ENCODE data around the gene AKAP12.
"Not testable (repeated sequence)": the region's sequence is repeated elsewhere in the genome, so short reads cannot be mapped to it uniquely, and the experiment has no call there.

The AKAP12 gene

DNA sequence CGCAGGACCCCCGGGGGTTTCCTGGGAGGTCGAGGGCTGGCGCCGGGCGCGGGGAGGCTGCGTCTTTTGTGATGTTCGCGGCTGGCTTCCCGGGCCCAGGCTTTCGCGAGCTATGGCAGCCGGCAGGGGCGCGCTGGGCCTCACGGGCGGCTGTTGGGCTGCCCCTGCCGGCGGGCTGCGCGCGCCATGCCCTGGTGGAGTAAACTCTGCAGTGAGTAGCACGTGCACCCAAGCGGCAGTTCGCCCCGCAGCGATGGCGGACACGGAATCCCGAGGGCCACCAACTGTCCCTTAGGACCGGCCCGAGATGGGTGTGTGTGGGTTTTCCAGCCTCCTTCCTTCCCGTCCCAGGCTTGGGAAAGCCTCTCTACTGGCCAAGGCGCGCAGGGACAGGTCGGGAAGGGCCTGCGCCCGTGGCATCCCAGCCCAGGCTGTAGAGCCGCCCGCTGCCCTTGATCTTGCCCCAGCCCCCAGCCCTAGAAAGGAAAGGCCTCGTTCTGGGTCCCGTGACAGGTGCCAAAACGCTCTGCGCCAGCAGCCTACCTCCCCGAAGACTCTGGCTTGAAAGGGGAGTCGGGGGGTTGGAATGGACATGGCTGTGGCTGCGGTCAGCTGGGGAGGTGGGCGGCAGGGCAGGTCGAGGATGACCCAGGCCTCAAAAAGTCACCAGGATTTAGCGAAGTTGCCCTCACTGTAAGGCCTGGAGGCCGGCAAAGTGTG lies 101.9 kb downstream of the AKAP12 start:
- DNase-seq (ENCODE audit: low read depth), result no peak

DNA sequence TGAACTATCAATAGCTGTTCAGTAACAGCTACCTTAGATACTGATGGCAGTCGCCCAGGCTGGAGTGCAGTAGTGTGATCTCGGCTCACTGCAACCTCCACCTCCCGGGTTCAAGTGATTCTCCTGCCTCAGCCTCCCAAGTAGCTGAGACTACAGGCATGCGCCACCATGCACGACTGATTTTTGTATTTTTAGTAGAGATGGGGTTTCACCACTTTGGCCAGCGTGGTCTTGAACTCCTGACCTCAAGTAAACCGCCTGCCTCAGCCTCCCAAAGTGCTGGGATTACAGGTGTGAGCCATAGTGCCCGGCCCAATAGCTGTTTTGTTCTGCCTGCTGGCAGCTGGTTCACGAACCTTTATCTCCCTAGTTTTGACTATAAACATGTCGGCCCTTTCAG lies 103.0 kb downstream of the AKAP12 start:
- not testable (repeated sequence) for DNase-seq (ENCODE audit: low read depth)

- no peak for DNase-seq (ENCODE audit: low read depth)
Measured at GRCh38 chr6:151349651-151350270, 110.0 kb downstream of the AKAP12 start.

- no peak for DNase-seq (ENCODE audit: low read depth)
Measured at GRCh38 chr6:151350442-151351145, 110.8 kb downstream of the AKAP12 start.

- no peak for DNase-seq (ENCODE audit: low read depth)
Measured at GRCh38 chr6:151351146-151351700, 111.5 kb downstream of the AKAP12 start.

- no peak for DNase-seq (ENCODE audit: low read depth)
Measured at GRCh38 chr6:151351731-151352130, 112.0 kb downstream of the AKAP12 start.

GRCh38 chr6:151352410-151353396 lies 112.9 kb downstream of the AKAP12 start:
- no peak for DNase-seq (ENCODE audit: low read depth)

DNA sequence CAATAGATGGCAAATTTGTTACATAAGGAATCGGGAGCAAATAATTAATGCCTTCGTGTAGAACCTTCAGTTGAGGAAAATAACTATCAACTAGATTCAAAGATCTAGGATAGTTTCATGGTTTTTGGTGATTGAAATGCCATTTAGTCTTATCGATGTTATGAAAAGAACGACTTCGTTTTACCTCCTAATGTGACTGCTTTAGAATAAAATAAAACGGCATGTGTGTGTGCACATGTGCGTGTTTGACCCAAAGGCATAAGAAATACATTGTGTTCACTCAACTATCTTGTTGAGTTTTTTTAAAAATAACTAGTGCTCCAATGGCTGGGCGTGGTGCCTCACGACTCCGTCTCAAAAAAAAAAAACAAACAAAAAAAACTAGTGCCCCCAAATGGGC lies 114.0 kb downstream of the AKAP12 start:
- DNase-seq (ENCODE audit: low read depth), result no peak

DNA sequence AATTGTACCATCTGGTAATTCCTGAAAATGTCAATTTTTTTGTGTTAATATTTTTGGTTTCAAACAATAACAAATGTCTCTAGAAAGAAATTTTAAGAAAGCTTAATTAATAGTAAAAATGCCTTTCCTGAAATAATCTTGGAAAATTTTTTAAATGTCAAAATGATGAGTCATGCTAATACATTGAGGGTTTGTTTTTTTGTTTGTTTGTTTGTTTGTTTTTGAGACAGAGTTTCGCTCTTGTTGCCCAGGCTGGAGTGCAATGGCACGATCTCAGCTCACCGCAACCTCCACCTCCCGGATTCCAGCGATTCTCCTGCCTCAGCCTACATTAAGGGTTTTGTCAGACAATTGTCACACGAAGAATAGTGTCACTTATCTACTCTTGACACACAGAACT lies 117.2 kb downstream of the AKAP12 start:
- DNase-seq (ENCODE audit: low read depth), result not testable (repeated sequence)

- no peak for DNase-seq (ENCODE audit: low read depth)
Measured at GRCh38 chr6:151357758-151358436, 118.1 kb downstream of the AKAP12 start.

DNA sequence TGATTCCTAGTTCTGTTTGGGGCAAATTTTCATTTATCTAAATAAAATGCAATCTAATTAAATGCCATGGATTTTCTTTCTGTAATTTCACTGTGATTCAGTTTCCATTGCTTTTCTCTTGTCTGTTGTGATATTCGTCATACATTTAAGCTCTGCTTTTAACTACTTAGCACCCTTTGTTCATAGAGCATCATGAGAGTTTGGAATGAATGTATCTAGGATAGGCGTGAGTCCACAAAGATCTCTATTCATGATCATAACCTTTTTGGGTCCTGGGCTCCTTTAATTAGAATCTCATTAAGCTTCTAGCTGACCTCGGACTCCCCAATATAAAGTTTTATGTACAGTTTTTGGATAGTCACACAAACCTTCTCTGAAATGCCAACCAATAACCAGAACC lies 118.7 kb downstream of the AKAP12 start:
- no peak for DNase-seq (ENCODE audit: low read depth)

- DNase-seq (ENCODE audit: low read depth), result no peak
Measured at GRCh38 chr6:151359486-151359885, 119.7 kb downstream of the AKAP12 start.

GRCh38 chr6:151365233-151365632 lies 125.5 kb downstream of the AKAP12 start:
- no peak for DNase-seq (ENCODE audit: low read depth)

GRCh38 chr6:151370509-151371078 lies 130.8 kb downstream of the AKAP12 start:
- DNase-seq (ENCODE audit: low read depth), result peak; percentile 35

GRCh38 chr6:151372164-151372563 lies 132.4 kb downstream of the AKAP12 start:
- DNase-seq (ENCODE audit: low read depth), result no peak

DNA sequence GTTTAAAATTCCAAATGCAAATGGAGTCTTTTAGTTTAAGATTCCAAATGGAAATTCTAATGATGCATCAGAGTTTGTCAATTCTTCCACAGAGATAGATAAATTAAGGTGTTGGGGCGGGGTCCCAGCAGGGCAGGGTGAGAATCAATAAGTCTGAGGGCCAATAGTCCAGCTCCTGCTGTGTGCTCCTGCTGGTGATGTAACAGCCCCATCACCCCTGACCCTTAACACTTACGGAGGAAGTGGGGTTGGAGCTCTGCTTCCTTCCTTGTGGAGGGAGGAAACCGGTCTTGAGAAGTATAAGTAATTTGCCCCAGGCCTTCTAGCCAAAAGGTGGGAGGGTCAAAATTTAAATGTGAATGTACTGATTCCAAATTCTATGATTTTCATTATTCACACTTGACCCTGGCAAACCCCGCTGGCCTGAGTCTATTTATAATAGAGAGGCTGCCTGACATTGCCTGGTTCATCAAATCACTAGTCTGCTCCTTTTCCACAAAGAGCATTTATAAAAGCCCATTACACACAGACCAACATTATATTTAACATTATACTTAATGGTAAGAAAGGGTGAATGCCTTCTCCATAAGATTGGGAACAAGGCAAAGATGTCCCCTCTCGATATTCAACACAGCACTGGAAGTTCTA lies 134.4 kb downstream of the AKAP12 start:
- no peak for DNase-seq (ENCODE audit: low read depth)

DNA sequence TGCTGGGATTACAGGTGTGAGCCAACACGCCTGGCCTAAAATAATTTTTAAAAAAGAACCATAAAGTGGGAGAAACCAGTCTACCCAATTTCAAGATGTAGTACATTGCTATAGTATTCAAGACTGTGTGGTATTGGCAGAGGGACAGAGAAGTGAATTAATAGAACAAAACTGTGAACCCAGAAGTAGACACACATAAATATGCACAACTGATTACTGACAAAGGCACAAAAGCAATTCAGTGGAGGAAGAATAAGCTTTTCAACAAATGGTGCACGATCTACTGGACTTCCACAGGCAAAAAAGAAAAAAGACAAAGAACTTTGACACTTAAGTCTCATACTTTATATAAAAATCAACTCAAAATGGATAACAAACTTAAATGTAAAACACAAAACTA lies 136.1 kb downstream of the AKAP12 start:
- DNase-seq (ENCODE audit: low read depth), result no peak

- DNase-seq (ENCODE audit: low read depth), result no peak
Measured at GRCh38 chr6:151376440-151376839, 136.7 kb downstream of the AKAP12 start.

DNA sequence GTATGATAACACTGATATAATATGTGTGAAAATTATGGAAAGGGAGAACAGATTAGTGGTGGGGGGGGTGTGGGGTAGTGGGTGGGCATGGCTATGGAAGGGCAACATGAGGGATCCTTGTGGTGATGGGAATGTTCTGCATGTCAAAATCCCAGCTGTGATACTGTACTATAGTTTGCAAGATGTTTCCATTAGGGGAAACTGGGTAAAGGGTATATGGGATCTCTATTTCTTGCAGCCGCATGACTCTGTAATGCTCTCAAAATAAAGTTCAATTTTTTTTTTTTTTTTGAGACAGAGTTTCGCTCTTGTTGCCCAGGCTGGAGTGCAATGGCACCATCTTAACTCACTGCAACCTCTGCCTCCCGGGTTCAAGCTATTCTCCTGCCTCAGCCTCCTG lies 137.3 kb downstream of the AKAP12 start:
- DNase-seq (ENCODE audit: low read depth), result no peak

All from EH (cell line).